ENCODE data around the gene AK2.

DNA sequence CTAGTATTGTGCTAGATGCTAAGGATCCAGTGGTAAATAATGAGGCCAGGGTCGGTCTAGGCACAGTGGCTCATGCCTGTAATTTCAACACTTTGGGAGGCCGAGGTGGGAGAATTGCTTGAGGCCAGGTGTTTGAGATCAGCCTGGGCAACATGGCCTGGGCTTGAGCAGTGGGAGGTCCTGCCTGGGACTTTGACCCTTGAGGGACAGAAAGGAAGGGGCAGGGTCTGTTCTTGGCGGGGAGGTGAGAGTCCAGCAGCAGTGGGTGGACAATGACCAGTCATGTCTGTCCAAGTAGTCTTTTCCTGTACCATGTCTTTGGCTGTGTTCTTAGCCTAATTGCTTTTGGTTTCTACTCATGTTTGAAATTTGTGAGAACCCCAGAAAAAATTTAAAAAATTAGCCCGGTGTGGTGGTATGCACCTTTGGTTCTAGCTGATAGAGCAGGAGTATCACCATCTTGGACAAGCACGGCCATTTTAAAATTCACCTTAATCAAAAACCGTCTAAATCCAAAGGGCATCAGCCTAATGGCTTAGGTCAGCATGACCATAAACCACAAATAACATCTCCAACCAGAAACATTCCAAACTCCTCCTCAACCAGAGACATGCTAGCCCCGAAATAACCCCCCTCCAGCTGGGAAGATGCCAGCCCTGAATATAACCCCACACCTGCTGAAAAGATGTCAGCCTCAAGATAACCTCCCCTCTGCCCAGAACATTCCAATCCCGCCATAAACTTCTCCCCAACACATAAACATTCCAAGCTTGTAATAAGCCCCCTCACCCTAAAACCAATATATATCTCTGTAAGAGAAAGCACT, 6.8 kb upstream of the AK2 start:
- TF ChIP-seq, protein P1, sequence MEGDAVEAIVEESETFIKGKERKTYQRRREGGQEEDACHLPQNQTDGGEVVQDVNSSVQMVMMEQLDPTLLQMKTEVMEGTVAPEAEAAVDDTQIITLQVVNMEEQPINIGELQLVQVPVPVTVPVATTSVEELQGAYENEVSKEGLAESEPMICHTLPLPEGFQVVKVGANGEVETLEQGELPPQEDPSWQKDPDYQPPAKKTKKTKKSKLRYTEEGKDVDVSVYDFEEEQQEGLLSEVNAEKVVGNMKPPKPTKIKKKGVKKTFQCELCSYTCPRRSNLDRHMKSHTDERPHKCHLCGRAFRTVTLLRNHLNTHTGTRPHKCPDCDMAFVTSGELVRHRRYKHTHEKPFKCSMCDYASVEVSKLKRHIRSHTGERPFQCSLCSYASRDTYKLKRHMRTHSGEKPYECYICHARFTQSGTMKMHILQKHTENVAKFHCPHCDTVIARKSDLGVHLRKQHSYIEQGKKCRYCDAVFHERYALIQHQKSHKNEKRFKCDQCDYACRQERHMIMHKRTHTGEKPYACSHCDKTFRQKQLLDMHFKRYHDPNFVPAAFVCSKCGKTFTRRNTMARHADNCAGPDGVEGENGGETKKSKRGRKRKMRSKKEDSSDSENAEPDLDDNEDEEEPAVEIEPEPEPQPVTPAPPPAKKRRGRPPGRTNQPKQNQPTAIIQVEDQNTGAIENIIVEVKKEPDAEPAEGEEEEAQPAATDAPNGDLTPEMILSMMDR (IDR thresholded peaks at IDR 0.05; ENCODE audit: low read depth, low read length, missing input control), result no peak
- TF ChIP-seq RAD21 (IDR thresholded peaks at IDR 0.05) (no peak), GABPA (IDR thresholded peaks at IDR 0.05 in 1 of 2, conservative IDR thresholded peaks at IDR 0.05 in 1 of 2) (no peak), EGR1 (IDR thresholded peaks at IDR 0.05; ENCODE audit: low read depth in 2 of 2) (no peak), JUND (IDR thresholded peaks at IDR 0.05) (no peak), RXRA (IDR thresholded peaks at IDR 0.05) (no peak), YY1 (IDR thresholded peaks at IDR 0.05) (no peak), ATF3 (IDR thresholded peaks at IDR 0.05) (no peak)
- TF ChIP-seq, protein P2, sequence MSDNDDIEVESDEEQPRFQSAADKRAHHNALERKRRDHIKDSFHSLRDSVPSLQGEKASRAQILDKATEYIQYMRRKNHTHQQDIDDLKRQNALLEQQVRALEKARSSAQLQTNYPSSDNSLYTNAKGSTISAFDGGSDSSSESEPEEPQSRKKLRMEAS (IDR thresholded peaks at IDR 0.05), result no peak
